HepG2 (cell line): ENCODE results near the gene CD300C. TPM values are rescaled to one million over a fixed set of nuclear protein-coding genes. Genes with fewer than 3 reads are reported as not detected.

Experiments
- polyA plus RNA-seq, 8 experiments: library from polyadenylated mRNA; depleted of rRNA in 3 of 8; stranded (reverse) in 7 of 8; unstranded in 1 of 8; fragments of >200 nt; fragmentation: Illumina TruSeq in 4 of 8; extraction: Trizol in 4 of 8; gene quantifications; 2 replicates each; pipeline versions ENCODE4 v1.2.1 to v1.2.3, GENCODE V29; 2011 to 2016; ENCODE audit warnings: low read depth in 4 of 8, missing spikeins in 1 of 8, mixed read lengths in 1 of 8; ENCODE audit not compliant: insufficient read depth in 1 of 8
- total RNA-seq, 5 experiments: library from RNA; depleted of rRNA; stranded (reverse); fragments of >200 nt; fragmentation: Illumina TruSeq; extraction: Trizol; gene quantifications; 2 replicates each; pipeline ENCODE4 v1.2.3, GENCODE V29; 2016; ENCODE audit warnings: low read depth in 1 of 5
- TF ChIP-seq, protein P1 (sequence below), 2 experiments: fragments of 450-650 bp in 1 of 2; sonication (generic) in 1 of 2; formaldehyde crosslinking; IDR thresholded peaks; 2 replicates each; pipeline versions ENCODE4 v1.5.0 to v1.8.0; 2020 to 2022; ENCODE audit warnings: mild to moderate bottlenecking in 1 of 2, missing genetic modification reagents in 1 of 2
- TF ChIP-seq, protein P2 (sequence below): sonication (generic); formaldehyde crosslinking; IDR thresholded peaks from 2 replicates; pipeline ENCODE4 v1.4.0; 2020; ENCODE audit warnings: missing genetic modification reagents, borderline replicate concordance
- TF ChIP-seq, protein P3 (sequence below): IDR thresholded peaks from 2 replicates; pipeline ENCODE4 v1.4.0; 2020; ENCODE audit warnings: mild to moderate bottlenecking, missing genetic modification reagents

CD300C gene
- total and polyA plus RNA-seq, 2 of the 13 experiments (the other 11 are each of a cell fraction or from before 2014, with no cell fraction given): not detected

DNA sequence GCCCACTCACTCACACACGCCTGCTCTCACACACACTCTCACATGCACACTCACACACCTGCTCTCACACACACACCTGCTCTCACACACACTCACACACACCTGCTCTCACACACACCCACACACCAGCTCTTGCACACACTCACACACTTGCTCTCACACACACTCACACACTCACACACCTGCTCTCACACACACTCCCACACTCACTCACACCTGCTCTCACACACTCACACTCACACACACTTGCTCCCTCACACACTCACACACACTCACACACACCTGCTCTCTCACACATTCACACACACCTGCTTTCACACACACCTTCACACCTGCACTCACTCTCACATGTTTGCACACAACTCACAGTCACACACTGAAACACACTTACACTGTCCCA is 17.4 kb upstream of the CD300C start (continued):
- TF ChIP-seq, protein P1, sequence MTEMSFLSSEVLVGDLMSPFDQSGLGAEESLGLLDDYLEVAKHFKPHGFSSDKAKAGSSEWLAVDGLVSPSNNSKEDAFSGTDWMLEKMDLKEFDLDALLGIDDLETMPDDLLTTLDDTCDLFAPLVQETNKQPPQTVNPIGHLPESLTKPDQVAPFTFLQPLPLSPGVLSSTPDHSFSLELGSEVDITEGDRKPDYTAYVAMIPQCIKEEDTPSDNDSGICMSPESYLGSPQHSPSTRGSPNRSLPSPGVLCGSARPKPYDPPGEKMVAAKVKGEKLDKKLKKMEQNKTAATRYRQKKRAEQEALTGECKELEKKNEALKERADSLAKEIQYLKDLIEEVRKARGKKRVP (CRISPR knock-in tag; IDR thresholded peaks at IDR 0.05): no peak
- TF ChIP-seq, protein P2, sequence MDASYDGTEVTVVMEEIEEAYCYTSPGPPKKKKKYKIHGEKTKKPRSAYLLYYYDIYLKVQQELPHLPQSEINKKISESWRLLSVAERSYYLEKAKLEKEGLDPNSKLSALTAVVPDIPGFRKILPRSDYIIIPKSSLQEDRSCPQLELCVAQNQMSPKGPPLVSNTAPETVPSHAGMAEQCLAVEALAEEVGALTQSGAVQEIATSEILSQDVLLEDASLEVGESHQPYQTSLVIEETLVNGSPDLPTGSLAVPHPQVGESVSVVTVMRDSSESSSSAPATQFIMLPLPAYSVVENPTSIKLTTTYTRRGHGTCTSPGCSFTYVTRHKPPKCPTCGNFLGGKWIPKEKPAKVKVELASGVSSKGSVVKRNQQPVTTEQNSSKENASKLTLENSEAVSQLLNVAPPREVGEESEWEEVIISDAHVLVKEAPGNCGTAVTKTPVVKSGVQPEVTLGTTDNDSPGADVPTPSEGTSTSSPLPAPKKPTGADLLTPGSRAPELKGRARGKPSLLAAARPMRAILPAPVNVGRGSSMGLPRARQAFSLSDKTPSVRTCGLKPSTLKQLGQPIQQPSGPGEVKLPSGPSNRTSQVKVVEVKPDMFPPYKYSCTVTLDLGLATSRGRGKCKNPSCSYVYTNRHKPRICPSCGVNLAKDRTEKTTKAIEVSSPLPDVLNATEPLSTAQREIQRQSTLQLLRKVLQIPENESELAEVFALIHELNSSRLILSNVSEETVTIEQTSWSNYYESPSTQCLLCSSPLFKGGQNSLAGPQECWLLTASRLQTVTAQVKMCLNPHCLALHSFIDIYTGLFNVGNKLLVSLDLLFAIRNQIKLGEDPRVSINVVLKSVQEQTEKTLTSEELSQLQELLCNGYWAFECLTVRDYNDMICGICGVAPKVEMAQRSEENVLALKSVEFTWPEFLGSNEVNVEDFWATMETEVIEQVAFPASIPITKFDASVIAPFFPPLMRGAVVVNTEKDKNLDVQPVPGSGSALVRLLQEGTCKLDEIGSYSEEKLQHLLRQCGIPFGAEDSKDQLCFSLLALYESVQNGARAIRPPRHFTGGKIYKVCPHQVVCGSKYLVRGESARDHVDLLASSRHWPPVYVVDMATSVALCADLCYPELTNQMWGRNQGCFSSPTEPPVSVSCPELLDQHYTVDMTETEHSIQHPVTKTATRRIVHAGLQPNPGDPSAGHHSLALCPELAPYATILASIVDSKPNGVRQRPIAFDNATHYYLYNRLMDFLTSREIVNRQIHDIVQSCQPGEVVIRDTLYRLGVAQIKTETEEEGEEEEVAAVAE (CRISPR knock-in tag): no peak
- TF ChIP-seq, protein P3, sequence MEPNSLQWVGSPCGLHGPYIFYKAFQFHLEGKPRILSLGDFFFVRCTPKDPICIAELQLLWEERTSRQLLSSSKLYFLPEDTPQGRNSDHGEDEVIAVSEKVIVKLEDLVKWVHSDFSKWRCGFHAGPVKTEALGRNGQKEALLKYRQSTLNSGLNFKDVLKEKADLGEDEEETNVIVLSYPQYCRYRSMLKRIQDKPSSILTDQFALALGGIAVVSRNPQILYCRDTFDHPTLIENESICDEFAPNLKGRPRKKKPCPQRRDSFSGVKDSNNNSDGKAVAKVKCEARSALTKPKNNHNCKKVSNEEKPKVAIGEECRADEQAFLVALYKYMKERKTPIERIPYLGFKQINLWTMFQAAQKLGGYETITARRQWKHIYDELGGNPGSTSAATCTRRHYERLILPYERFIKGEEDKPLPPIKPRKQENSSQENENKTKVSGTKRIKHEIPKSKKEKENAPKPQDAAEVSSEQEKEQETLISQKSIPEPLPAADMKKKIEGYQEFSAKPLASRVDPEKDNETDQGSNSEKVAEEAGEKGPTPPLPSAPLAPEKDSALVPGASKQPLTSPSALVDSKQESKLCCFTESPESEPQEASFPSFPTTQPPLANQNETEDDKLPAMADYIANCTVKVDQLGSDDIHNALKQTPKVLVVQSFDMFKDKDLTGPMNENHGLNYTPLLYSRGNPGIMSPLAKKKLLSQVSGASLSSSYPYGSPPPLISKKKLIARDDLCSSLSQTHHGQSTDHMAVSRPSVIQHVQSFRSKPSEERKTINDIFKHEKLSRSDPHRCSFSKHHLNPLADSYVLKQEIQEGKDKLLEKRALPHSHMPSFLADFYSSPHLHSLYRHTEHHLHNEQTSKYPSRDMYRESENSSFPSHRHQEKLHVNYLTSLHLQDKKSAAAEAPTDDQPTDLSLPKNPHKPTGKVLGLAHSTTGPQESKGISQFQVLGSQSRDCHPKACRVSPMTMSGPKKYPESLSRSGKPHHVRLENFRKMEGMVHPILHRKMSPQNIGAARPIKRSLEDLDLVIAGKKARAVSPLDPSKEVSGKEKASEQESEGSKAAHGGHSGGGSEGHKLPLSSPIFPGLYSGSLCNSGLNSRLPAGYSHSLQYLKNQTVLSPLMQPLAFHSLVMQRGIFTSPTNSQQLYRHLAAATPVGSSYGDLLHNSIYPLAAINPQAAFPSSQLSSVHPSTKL (CRISPR knock-in tag): no peak
- TF ChIP-seq, all 625 proteins: peak for 16
